SK-N-MC (cell line): Measurements from ENCODE around the gene RPLP2.

Source experiments
- DNase-seq: peaks from one replicate; pipeline ENCODE4 v3.0.0-alpha.2; 2011; ENCODE audit warnings: low read depth, low spot score
- H3K27ac ChIP-seq: fragments of 200-600 bp; sonication (generic); 2 replicates; pipeline ENCODE4 v1.5.1; 2016; ENCODE audit warnings: mixed run types
- H3K36me3 ChIP-seq: fragments of 200-600 bp; sonication (generic); 2 replicates; pipeline ENCODE4 v1.6.1; 2017; ENCODE audit warnings: antibody characterized with exemption, low read length, mixed read lengths; ENCODE audit not compliant: insufficient read depth
- H3K4me3 ChIP-seq: fragments of 200-600 bp; sonication (generic); 2 replicates; pipeline ENCODE4 v1.5.1; 2016
- H3K9ac ChIP-seq: fragments of 200-600 bp; sonication (generic); 2 replicates; pipeline ENCODE4 v1.8.0; 2017; ENCODE audit warnings: mixed run types, mixed read lengths; ENCODE audit not compliant: insufficient read length
- H3K9me3 ChIP-seq: fragments of 200-600 bp; sonication (generic); 2 replicates; pipeline ENCODE4 v1.6.1; 2017; ENCODE audit warnings: low read depth, mild to moderate bottlenecking, antibody characterized with exemption, low read length, moderate library complexity, mixed read lengths
- EZH2 ChIP-seq: fragments of 200-600 bp; sonication (generic); IDR thresholded peaks from one replicate; pipeline ENCODE4 v1.6.1; 2017; ENCODE audit warnings: antibody characterized with exemption
- FOXP2 ChIP-seq: optimal IDR thresholded peaks from 2 replicates; pipeline ENCODE3; 2011; ENCODE audit warnings: mild to moderate bottlenecking, moderate library complexity; ENCODE audit not compliant: insufficient read depth; ENCODE audit errors: extremely low read length, control extremely low read depth
- POLR2AphosphoS5 ChIP-seq: IDR thresholded peaks from 2 replicates; pipeline ENCODE4 v1.6.1; 2012; ENCODE audit warnings: mild to moderate bottlenecking, low read depth, low read length, borderline replicate concordance

RPLP2 gene

DNA sequence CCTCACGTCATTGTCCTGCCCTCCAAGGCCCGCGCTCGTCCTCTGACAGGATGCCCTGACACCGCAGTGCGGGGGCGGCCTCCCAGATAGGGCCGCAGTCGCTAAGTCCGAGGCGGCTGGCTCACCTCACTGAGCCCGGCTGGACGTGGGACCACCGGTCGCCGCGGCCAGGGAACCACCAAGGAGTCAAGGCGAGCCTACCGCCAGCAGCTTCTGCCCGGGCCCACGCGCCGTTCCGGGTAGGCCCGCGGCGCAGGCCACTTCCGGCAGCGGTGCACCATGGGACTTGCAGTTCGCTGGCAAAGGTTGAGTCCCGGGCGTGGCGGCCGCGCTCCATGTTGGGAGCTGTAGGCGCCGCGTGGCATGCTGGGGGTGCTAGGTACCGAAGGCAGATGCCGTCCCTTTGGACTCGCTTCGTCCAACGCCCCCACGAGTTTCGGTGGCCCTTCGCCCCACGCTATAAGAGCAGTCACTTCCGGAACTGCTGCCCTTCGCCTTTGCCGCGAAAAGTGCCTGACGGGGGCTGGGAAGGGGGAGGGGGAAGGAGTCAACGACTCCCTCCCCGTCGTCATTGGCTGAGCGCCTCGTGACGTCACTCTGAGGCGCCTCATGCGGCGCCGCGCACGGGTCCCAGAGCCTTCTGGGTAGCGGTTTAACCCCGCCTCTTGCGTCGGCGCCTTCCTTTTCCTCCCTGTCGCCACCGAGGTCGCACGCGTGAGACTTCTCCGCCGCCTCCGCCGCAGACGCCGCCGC lies at the start of gene RPLP2:
Gene RPLP2 (plus strand): TSS at position 681 of the 753 bp plus-strand sequence. CDS start 268 bp downstream, outside the sequence.
- Histone ChIP-seq H3K36me3 (peaks cover 39% of the 10 kb centered on the region), H3K4me3 (peak within 1 kb of the TSS; percentile 96), H3K9me3 (no peaks in the 10 kb centered on the region), H3K27ac (peak within 1 kb of the TSS; percentile 99), H3K9ac (peak within 1 kb of the TSS; percentile 96)
- peak; percentile 79 for DNase-seq
- TF ChIP-seq EZH2 (no peak), FOXP2 (peak; percentile 52), POLR2AphosphoS5 (peak; percentile 91)

DNA sequence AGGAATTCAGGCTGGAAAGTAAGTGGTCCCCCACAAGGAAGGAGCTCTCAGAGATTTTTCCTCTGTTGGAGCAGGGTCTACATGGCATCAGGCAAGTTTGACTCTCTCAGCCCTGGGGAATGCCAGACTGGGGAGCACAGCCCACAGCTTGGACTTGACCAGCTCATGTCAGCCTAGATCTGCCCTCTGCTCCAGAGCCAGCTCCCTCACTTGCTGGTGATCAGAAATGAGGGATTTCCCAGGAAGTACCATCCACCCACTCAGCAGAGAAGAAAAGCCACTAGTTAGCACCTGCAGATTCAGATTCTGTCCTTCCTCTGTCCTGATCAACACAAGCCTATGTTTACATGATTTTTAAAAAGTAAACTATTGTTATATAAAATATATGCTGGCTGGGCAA lies 49.5 kb upstream of the RPLP2 start:
- H3K9ac ChIP-seq = no peak overlapping the region
- peaks cover 68% of the 10 kb centered on the region for H3K36me3 ChIP-seq

DNA sequence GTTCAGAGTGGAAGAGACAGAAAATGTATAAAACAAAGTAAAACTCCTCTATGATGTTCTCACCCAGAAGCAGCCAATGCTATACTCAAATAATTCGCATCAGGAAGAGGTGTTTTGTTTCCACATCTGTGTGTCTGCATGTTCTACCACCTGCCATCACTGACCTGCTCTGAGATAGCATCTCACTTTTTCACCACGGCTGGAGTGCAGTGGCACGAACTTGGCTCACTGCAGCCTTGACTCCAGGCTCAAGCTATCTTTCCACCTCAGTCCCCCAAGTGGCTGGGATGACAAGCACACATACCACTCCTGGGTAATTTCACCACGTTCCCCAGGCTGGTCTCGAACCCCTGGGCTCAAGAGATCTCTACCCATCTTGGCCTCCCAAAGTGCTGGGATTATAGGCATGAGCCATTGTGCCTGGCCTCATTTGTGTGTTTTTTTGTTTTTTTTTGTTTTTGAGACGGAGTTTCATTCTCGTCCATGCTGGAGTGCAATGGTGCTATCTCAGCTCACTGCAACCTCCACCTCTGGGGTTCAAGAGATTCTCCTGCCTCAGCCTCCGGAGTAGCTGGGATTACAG lies 48.1 kb upstream of the RPLP2 start:
- Histone ChIP-seq H3K27ac (no peak overlapping the region), H3K4me3 (no peak overlapping the region), H3K36me3 (peaks cover 67% of the 10 kb centered on the region), H3K9ac (no peak overlapping the region), H3K9me3 (no peaks in the 10 kb centered on the region)
- no peak for DNase-seq
- TF ChIP-seq POLR2AphosphoS5 (no peak), EZH2 (no peak)

More for the DNA sequence above, 49.5 kb upstream of the RPLP2 start:
- no peak for DNase-seq
- Histone ChIP-seq H3K27ac (no peak overlapping the region), H3K9me3 (no peaks in the 10 kb centered on the region), H3K4me3 (no peak overlapping the region)
- TF ChIP-seq FOXP2 (no peak), EZH2 (no peak), POLR2AphosphoS5 (no peak; the same call in 1 of the 2 replicates)

DNA sequence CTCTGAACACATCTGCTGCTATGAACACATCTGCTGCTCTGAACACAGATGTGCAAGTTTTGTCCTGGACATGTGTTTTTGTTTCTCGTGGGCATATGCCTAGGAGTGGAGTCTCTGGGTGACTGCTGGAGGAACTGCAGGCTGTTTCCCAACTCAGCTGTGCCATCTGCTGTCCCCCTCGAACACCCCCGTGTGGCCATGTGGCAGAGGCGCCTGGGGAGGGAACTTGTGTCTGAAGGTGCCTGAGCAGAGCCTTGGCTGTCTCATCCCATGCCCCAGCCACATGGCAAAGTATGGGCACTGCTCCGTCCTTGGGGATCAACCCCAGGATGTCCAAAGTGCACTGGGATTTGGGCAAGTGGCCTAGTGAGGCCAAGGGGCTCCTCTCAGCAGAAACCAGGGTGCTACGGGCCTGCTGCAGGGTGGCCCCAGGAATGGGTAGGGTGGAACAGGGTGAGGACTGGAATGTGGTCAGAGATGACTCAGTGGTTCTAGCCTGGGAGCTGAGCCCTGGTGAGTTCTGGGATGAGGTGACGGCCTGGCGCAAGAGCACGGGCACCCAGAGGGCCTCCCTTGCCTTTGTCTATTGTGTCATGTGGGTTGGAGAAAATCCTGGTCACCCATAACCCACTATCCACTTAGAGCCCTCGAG lies 47.2 kb upstream of the RPLP2 start:
- H3K9me3 ChIP-seq = no peaks in the 10 kb centered on the region
- peaks cover 62% of the 10 kb centered on the region for H3K36me3 ChIP-seq
- TF ChIP-seq POLR2AphosphoS5 (peak; percentile 46; the same call in 1 of the 2 replicates), FOXP2 (no peak), EZH2 (no peak)
- peak overlapping the region; percentile 62; the same call in 1 of the 2 replicates for H3K27ac ChIP-seq
- H3K4me3 ChIP-seq = no peak overlapping the region
- no peak overlapping the region for H3K9ac ChIP-seq
- no peak for DNase-seq

DNA sequence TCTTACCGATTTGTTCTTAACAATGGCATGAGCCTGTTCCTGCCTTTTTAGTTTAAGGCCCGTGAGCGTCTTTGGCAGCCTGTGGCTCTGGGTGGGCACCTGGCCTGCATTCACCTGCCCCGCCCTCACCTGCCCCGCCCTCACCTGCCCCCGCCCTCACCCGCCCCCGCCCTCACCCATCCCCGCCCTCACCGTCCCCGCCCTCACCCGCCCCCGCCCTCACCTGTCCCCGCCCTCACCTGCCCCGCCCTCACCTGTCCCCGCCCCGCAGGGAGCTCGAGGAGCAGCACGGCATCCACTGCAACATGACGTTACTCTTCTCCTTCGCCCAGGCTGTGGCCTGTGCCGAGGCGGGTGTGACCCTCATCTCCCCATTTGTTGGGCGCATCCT lies 46.7 kb upstream of the RPLP2 start:
- Histone ChIP-seq H3K27ac (no peak overlapping the region), H3K9ac (no peak overlapping the region), H3K36me3 (peaks cover 61% of the 10 kb centered on the region), H3K9me3 (no peaks in the 10 kb centered on the region), H3K4me3 (no peak overlapping the region)
- no peak for DNase-seq
- TF ChIP-seq FOXP2 (no peak), EZH2 (no peak), POLR2AphosphoS5 (no peak)

DNA sequence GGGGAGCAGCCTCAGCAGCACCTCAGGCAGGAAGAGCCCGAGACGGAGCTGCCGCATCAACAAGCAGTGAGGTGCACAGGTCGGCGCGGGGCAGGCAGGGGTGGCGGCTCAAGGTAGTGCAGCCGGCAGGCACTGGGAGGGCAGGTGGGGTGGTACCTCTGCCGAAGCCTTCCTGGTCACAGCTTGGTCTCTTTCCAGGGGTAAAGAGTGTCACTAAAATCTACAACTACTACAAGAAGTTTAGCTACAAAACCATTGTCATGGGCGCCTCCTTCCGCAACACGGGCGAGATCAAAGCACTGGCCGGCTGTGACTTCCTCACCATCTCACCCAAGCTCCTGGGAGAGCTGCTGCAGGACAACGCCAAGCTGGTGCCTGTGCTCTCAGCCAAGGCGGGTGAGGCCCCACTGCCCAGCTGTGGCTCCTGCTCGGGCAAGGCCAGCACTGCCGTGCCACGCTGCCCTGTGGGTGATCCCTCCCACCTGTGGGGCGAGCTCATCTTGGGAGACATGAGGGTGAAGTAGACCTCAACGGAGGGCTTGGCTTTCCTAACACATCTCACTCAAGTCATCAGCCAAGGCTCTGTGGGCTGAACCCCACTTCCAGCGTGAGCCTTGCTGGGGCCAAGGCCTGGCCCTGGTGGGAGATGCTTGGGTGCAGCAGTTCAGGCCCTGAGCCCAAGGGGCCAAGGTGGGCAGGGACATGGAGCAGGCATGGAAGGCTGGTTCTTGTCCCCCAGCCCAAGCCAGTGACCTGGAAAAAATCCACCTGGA lies 46.0 kb upstream of the RPLP2 start:
- Histone ChIP-seq H3K9me3 (no peaks in the 10 kb centered on the region), H3K9ac (no peak overlapping the region), H3K4me3 (no peak overlapping the region), H3K27ac (no peak overlapping the region), H3K36me3 (peaks cover 59% of the 10 kb centered on the region)
- TF ChIP-seq EZH2 = no peak
- peak; percentile 38 for TF ChIP-seq POLR2AphosphoS5
- TF ChIP-seq FOXP2 = no peak
- no peak for DNase-seq

DNA sequence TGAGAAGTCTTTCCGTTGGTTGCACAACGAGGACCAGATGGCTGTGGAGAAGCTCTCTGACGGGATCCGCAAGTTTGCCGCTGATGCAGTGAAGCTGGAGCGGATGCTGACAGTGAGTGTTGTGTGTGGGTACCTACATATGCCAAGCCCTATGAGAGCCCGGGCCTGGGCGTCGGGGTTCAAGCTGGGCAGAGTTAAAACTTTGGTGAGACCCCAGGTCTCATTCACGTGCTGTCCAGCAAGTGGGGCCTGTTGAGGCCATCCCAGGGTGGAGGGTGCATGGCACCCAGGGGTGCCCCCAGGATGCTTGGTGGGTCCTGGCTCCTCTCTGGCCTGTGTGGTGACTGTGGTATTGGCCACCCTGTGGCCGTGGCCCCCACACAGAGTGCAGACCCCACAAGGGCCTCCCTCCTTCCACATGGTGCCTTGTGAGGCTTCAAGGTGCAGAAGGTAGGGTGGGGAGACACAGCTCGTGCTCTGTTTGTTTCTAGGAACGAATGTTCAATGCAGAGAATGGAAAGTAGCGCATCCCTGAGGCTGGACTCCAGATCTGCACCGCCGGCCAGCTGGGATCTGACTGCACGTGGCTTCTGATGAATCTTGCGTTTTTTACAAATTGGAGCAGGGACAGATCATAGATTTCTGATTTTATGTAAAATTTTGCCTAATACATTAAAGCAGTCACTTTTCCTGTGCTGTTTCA lies 45.3 kb upstream of the RPLP2 start:
- DNase-seq = no peak
- TF ChIP-seq EZH2 (no peak), FOXP2 (no peak), POLR2AphosphoS5 (no peak)
- peaks cover 57% of the 10 kb centered on the region for H3K36me3 ChIP-seq
- H3K27ac ChIP-seq = no peak overlapping the region
- H3K9me3 ChIP-seq = no peaks in the 10 kb centered on the region
- no peak overlapping the region for H3K4me3 ChIP-seq
- no peak overlapping the region for H3K9ac ChIP-seq
